Uterus (tissue), 4 donors: ENCODE measurements around the gene ARHGAP15. TPM values are rescaled to one million over a fixed set of nuclear protein-coding genes. Genes with fewer than 3 reads are reported as not detected.

Source experiments
- DNase-seq, 2 donors: peaks; one replicate each; pipeline ENCODE4 v3.0.0-alpha.2; 2019 to 2020
- H3K27ac ChIP-seq, 2 donors: fragments of 200-600 bp; sonication (generic); 1 replicate in 1 of 2; 2 replicates in 1 of 2; pipeline ENCODE4 v1.5.1; 2016 to 2018
- H3K27me3 ChIP-seq, 2 donors: fragments of 200-600 bp; sonication (generic); one replicate each; pipeline ENCODE4 v1.5.1; 2018 to 2019; ENCODE audit warnings: control low read depth in 1 of 2
- H3K36me3 ChIP-seq, 2 donors: fragments of 200-600 bp; sonication (generic); one replicate each; pipeline ENCODE4 v1.5.1; 2019; ENCODE audit warnings: control low read depth in 1 of 2
- H3K4me1 ChIP-seq, 2 donors: fragments of 200-600 bp; sonication (generic); one replicate each; pipeline ENCODE4 v1.5.1; 2018 to 2019; ENCODE audit warnings: control low read depth in 1 of 2
- H3K4me3 ChIP-seq, 2 donors: fragments of 200-600 bp; sonication (generic); 1 replicate in 1 of 2; 2 replicates in 1 of 2; pipeline ENCODE4 v1.5.1; 2018 to 2019; ENCODE audit warnings: mild to moderate bottlenecking in 1 of 2
- H3K9me3 ChIP-seq, 2 donors: fragments of 200-600 bp; sonication (generic); one replicate each; pipeline ENCODE4 v1.5.1; 2019; ENCODE audit warnings: control low read depth in 1 of 2
- POLR2A ChIP-seq, 2 donors: fragments of 450-650 bp; IDR thresholded peaks; one replicate each; pipeline ENCODE4 v1.6.1; 2016; ENCODE audit warnings: antibody characterized with exemption in 2 of 2, mild to moderate bottlenecking in 1 of 2, moderate library complexity in 1 of 2
- intact Hi-C: fragments of 100-400 bp; cut with DNase I; formaldehyde crosslinking; loops from one replicate; pipeline ENCODE4 v1.15.1; 2023; ENCODE audit warnings: low total_unique reads
- total RNA-seq, 4 donors: library from RNA; depleted of rRNA in 3 of 4; stranded (reverse); fragments of >200 nt in 3 of 4; gene quantifications; one replicate each; pipeline versions ENCODE4 v1.1.0 to v1.2.4, GENCODE V29; 2014 to 2023
- TF ChIP-seq, protein P1 (sequence below), 4 experiments: fragments of 200-600 bp in 2 of 4; fragments of 450-650 bp in 2 of 4; sonication (generic) in 2 of 4; IDR thresholded peaks; one replicate each; pipeline ENCODE4 v1.5.1; 2016 to 2019; ENCODE audit warnings: antibody characterized with exemption in 4 of 4, mild to moderate bottlenecking in 2 of 4, moderate library complexity in 1 of 4
- donor health status: DM: yes; HTN: yes; CAD: no.

The ARHGAP15 gene
- total RNA-seq, 4 donors from 2014 or later = 0.88 to 28.4 (median 6.6) TPM

- DNase-seq = no peak
- Histone ChIP-seq H3K27me3 (no peaks in the 10 kb centered on the region), H3K4me3 (no peak overlapping the region), H3K36me3 (no peaks in the 10 kb centered on the region), H3K4me1 (no peaks in the 10 kb centered on the region), H3K9me3 (no peaks in the 10 kb centered on the region), H3K27ac (no peak overlapping the region)
- TF ChIP-seq POLR2A (IDR thresholded peaks at IDR 0.05) = no peak
- TF ChIP-seq, protein P1, sequence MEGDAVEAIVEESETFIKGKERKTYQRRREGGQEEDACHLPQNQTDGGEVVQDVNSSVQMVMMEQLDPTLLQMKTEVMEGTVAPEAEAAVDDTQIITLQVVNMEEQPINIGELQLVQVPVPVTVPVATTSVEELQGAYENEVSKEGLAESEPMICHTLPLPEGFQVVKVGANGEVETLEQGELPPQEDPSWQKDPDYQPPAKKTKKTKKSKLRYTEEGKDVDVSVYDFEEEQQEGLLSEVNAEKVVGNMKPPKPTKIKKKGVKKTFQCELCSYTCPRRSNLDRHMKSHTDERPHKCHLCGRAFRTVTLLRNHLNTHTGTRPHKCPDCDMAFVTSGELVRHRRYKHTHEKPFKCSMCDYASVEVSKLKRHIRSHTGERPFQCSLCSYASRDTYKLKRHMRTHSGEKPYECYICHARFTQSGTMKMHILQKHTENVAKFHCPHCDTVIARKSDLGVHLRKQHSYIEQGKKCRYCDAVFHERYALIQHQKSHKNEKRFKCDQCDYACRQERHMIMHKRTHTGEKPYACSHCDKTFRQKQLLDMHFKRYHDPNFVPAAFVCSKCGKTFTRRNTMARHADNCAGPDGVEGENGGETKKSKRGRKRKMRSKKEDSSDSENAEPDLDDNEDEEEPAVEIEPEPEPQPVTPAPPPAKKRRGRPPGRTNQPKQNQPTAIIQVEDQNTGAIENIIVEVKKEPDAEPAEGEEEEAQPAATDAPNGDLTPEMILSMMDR (IDR thresholded peaks at IDR 0.05) = no peak
- intact Hi-C loops = no loop called here
These were observed 589.5 kb downstream of the ARHGAP15 start for GRCh38 chr2:143718745-143719144.

DNA sequence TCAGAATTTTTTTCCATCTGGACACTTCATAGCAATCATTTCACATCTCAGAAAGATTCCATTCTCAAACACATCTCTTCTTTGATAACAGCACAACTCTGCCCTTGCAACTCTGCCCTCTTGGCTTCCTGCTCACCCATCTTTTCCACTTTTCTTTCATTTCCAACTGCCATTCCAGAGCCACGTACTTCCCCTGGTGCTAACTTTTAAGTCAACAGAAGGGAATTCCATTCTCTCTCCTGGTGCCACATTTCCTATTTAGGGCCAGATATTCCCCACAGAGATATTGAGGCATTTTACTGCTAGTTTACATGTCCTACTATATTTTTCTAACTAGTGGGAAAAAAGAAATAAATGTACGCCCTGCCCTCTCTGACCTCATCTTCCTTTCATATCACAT lies 590.2 kb downstream of the ARHGAP15 start:
- intact Hi-C loops = no loop called here
- TF ChIP-seq POLR2A (IDR thresholded peaks at IDR 0.05) = no peak
- TF ChIP-seq, protein P1 (IDR thresholded peaks at IDR 0.05) = no peak
- Histone ChIP-seq H3K9me3 (no peaks in the 10 kb centered on the region), H3K27me3 (no peaks in the 10 kb centered on the region), H3K36me3 (no peaks in the 10 kb centered on the region), H3K27ac (no peak overlapping the region), H3K4me1 (no peaks in the 10 kb centered on the region), H3K4me3 (no peak overlapping the region)
- DNase-seq = no peak

- no peak for DNase-seq
- no peak for TF ChIP-seq POLR2A (IDR thresholded peaks at IDR 0.05)
- TF ChIP-seq, protein P1 (IDR thresholded peaks at IDR 0.05) = no peak
- intact Hi-C loops = no loop called here
These were observed 591.0 kb downstream of the ARHGAP15 start for GRCh38 chr2:143720095-143720664.

GRCh38 chr2:143725400-143725799 lies 596.2 kb downstream of the ARHGAP15 start:
- H3K36me3 ChIP-seq = no peaks in the 10 kb centered on the region
- no peaks in the 10 kb centered on the region for H3K4me1 ChIP-seq
- H3K9me3 ChIP-seq = no peaks in the 10 kb centered on the region
- H3K4me3 ChIP-seq = no peak overlapping the region
- TF ChIP-seq POLR2A (IDR thresholded peaks at IDR 0.05) = no peak
- TF ChIP-seq, protein P1 (IDR thresholded peaks at IDR 0.05) = no peak
- no peak overlapping the region for H3K27ac ChIP-seq
- no peaks in the 10 kb centered on the region for H3K27me3 ChIP-seq
- intact Hi-C loops = no loop called here
- no peak for DNase-seq

More at GRCh38 chr2:143720095-143720664, 591.0 kb downstream of the ARHGAP15 start:
- Histone ChIP-seq H3K9me3 (no peaks in the 10 kb centered on the region), H3K4me3 (no peak overlapping the region), H3K4me1 (no peaks in the 10 kb centered on the region), H3K36me3 (no peaks in the 10 kb centered on the region), H3K27me3 (no peaks in the 10 kb centered on the region), H3K27ac (no peak overlapping the region)

DNA sequence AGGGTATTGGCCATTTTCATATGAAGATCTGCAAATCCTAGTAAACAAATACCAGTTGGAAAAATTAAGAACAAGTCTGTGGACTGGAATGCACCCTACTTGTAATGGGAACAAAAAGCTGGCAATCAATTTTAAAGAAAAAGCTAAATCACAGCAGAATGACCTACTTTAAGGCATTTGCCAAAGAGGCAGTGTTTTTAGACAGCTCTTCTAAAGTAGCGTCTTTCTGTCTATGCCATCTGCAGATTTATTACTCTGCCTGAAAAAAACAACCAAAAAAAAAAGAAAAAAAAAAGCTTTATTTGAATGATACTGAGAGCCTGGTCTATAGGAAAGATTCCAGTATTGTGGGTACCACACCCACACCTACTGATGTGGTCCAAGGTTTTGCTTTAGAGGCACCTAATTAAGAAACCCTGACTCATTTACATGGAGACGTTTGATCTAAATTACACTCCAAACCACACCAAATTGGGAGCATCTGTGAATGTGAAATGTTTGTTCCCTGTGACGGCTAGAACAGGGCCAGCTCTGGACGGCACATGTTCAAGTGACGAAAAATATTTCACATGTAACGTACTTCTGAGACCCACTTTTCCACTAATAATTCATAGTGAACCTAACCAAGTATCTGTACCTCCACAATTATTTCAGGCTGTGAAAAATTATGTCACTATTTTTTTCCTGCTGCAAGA lies 597.1 kb downstream of the ARHGAP15 start:
- intact Hi-C loops = no loop called here
- no peaks in the 10 kb centered on the region for H3K36me3 ChIP-seq
- no peaks in the 10 kb centered on the region for H3K27me3 ChIP-seq
- no peaks in the 10 kb centered on the region for H3K9me3 ChIP-seq
- no peak overlapping the region for H3K27ac ChIP-seq
- no peak for DNase-seq
- no peak overlapping the region for H3K4me3 ChIP-seq
- no peak for TF ChIP-seq POLR2A (IDR thresholded peaks at IDR 0.05)
- no peaks in the 10 kb centered on the region for H3K4me1 ChIP-seq
